AG04450 (cell line): ENCODE measurements around the gene MYO1C. TPM values are rescaled to one million over a fixed set of nuclear protein-coding genes. Genes with fewer than 3 reads are reported as not detected.

ENCODE experiments used
- CTCF ChIA-PET: fragments of 300-600, 350-600 bp; formaldehyde crosslinking; extraction: SDS; loops from one replicate; lab custom pipeline; 2022; ENCODE audit warnings: antibody characterized with exemption, inconsistent platforms; lab: Charles Lee
- POLR2A ChIA-PET: fragments of 350-600 bp; formaldehyde crosslinking; extraction: SDS; loops from one replicate; lab custom pipeline; 2021; ENCODE audit warnings: antibody characterized with exemption, inconsistent platforms; lab: Yijun Ruan, JAX
- DNase-seq: peaks from one replicate; pipeline ENCODE4 v3.0.0-alpha.2; 2011; ENCODE audit warnings: low read depth, low spot score
- H3K27ac ChIP-seq: one replicate; pipeline ENCODE4 v1.5.1; 2012; ENCODE audit warnings: low read depth, low read length, control low read depth
- H3K27me3 ChIP-seq: one replicate; pipeline ENCODE4 v1.6.0; 2012; ENCODE audit warnings: low read length; ENCODE audit not compliant: control insufficient read depth, insufficient read depth
- H3K4me3 ChIP-seq: 2 replicates; pipeline ENCODE4 v1.5.1; 2011; ENCODE audit warnings: mild to moderate bottlenecking, low read depth, low read length, control low read depth
- H3K9me3 ChIP-seq: 2 replicates; pipeline ENCODE4 v1.5.1; 2012; ENCODE audit warnings: low read length; ENCODE audit not compliant: control insufficient read depth, insufficient read depth
- polyA plus RNA-seq: library from polyadenylated mRNA; depleted of rRNA; stranded (reverse); fragments of >200 nt; gene quantifications from 2 replicates; pipeline ENCODE4 v1.2.3, GENCODE V29; 2011
- TF ChIP-seq, protein P1 (sequence below): IDR thresholded peaks from 2 replicates; pipeline ENCODE4 v1.5.1; 2011; ENCODE audit warnings: low read depth, low read length, control low read depth, inconsistent platforms

MYO1C gene
- polyA plus RNA-seq, 1 experiment: 147 TPM

DNA sequence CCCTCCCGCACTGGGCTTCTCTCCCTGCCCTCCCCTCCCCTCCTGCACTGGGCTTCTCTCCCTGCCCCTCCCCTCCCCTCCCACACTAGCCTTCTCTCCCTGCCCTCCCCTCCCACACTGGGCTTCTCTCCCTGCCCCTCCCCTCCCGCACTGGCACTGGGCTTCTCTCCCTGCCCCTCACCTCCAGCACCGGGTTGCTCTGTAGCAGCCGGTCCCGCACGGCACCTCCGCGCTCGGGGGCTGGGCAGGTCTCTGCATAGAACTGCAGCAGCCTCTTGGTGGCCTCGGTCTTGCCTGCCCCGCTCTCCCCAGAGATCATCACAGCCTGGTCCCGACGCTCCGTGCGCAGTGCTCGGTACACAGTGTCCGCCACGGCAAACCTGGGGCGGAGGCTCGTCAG is 9.8 kb downstream of the MYO1C start:
- Histone ChIP-seq H3K4me3 (no peak overlapping the region), H3K27me3 (no peaks in the 10 kb centered on the region), H3K9me3 (peaks cover 11% of the 10 kb centered on the region; the same call in 1 of the 2 replicates), H3K27ac (no peak overlapping the region)
- TF ChIP-seq, protein P1, sequence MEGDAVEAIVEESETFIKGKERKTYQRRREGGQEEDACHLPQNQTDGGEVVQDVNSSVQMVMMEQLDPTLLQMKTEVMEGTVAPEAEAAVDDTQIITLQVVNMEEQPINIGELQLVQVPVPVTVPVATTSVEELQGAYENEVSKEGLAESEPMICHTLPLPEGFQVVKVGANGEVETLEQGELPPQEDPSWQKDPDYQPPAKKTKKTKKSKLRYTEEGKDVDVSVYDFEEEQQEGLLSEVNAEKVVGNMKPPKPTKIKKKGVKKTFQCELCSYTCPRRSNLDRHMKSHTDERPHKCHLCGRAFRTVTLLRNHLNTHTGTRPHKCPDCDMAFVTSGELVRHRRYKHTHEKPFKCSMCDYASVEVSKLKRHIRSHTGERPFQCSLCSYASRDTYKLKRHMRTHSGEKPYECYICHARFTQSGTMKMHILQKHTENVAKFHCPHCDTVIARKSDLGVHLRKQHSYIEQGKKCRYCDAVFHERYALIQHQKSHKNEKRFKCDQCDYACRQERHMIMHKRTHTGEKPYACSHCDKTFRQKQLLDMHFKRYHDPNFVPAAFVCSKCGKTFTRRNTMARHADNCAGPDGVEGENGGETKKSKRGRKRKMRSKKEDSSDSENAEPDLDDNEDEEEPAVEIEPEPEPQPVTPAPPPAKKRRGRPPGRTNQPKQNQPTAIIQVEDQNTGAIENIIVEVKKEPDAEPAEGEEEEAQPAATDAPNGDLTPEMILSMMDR: no peak
- CTCF ChIA-PET: no interaction called here
- POLR2A ChIA-PET: interaction anchor here (0.6 kb wide), 1 partner anchor 27 kb away, joined by 5 read pairs; the partner anchor contains the start of gene CRK
- DNase-seq: no peak

- ChIA-PET POLR2A (no interaction called here), CTCF (interaction anchor here (1.2 kb wide), 1 partner anchor 117 kb away, joined by 4 read pairs; no protein-coding TSS in a partner anchor)
- TF ChIP-seq, protein P1: no peak
- H3K9me3 ChIP-seq: peaks cover 7% of the 10 kb centered on the region; the same call in 1 of the 2 replicates
- H3K27ac ChIP-seq: no peak overlapping the region
- H3K4me3 ChIP-seq: no peak overlapping the region
- no peaks in the 10 kb centered on the region for H3K27me3 ChIP-seq
- no peak for DNase-seq
Observed at GRCh38 chr17:1481736-1482135, 10.8 kb downstream of the MYO1C start.

DNA sequence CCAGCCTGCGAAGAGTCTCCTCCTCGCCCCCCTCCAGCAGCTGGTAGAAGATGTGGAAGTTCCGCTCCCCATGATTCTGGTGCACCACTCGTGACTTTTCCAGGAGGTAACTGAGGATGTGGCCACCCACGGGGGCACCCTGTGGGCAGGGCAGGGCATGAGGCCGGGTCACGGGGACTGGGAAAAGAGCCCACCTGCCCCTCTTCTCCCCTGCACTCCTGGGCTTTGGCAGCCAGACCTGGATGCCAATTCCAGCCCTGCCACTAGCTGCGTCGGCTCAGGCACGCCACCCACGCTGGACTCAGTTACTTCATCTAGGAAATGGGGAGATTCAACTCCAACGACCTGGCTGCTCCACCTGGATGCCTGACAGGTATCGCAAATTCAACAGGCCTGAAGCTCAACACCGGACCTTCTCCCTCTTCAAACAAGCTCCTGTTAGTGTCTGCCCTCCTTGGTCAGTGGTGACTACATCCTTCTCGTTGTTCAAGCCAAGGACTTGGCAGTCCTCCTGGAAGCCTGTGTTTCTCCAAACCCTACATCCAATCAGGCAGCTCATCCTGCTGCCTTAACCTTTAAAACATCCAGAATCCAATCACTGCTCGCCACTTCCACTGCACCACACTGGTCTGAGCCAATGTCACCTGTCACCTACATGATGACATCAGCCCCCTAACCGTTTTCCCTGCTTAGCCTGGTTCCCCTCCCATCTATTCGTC is 11.6 kb downstream of the MYO1C start:
- Histone ChIP-seq H3K27me3 (no peaks in the 10 kb centered on the region), H3K4me3 (no peak overlapping the region), H3K27ac (no peak overlapping the region), H3K9me3 (no peaks in the 10 kb centered on the region; the same call in 1 of the 2 replicates)
- no peak for DNase-seq
- TF ChIP-seq, protein P1: no peak
- ChIA-PET POLR2A (no interaction called here), CTCF (interaction anchor here (1.0 to 1.2 kb wide), 2 partner anchors 35 to 116 kb away, joined by 3 to 4 read pairs; no protein-coding TSS in a partner anchor)

- ChIA-PET CTCF (no interaction called here), POLR2A (no interaction called here)
Observed at GRCh38 chr17:1478418-1478817, 14.1 kb downstream of the MYO1C start.

More at GRCh38 chr17:1478418-1478817, 14.1 kb downstream of the MYO1C start:
- Histone ChIP-seq H3K27ac (no peak overlapping the region), H3K27me3 (no peaks in the 10 kb centered on the region), H3K9me3 (no peaks in the 10 kb centered on the region; the same call in 1 of the 2 replicates), H3K4me3 (no peak overlapping the region)
- DNase-seq: no peak
- TF ChIP-seq, protein P1: no peak
